Calu3 (cell line): Measurements from ENCODE around the gene AKAP13. TPM values are rescaled to one million over a fixed set of nuclear protein-coding genes. Genes with fewer than 3 reads are reported as not detected.

Experiments
- BruUV-seq: library from RNA; stranded (reverse); fragments of 400-500 nt; replicated peaks from 2 replicates; lab custom pipeline; 2021; lab: Mats Ljungman, UMichigan
- CTCF ChIA-PET: fragments of 300-600 bp; sonication (Branson Sonifier 250); formaldehyde crosslinking; loops from one replicate; lab custom pipeline; 2022; ENCODE audit warnings: antibody characterized with exemption; lab: Charles Lee
- DNase-seq: peaks from one replicate; pipeline ENCODE4 v3.0.0; 2022
- H3K27ac Mint-ChIP-seq: one replicate; pipeline ENCODE4 v1.8.0; 2022; ENCODE audit warnings: mixed read lengths; ENCODE audit not compliant: unreplicated experiment
- H3K27me3 Mint-ChIP-seq: one replicate; pipeline ENCODE4 v1.8.0; 2022; ENCODE audit warnings: mixed read lengths; ENCODE audit not compliant: unreplicated experiment
- H3K36me3 Mint-ChIP-seq: one replicate; pipeline ENCODE4 v1.8.0; 2022; ENCODE audit warnings: mild to moderate bottlenecking, moderate library complexity, mixed read lengths; ENCODE audit not compliant: insufficient read depth, unreplicated experiment
- H3K4me1 Mint-ChIP-seq: one replicate; pipeline ENCODE4 v1.8.0; 2022; ENCODE audit warnings: mild to moderate bottlenecking, low read depth, mixed read lengths; ENCODE audit not compliant: unreplicated experiment
- H3K4me3 Mint-ChIP-seq: one replicate; pipeline ENCODE4 v1.8.0; 2022; ENCODE audit warnings: mild to moderate bottlenecking, low read depth, moderate library complexity, mixed read lengths; ENCODE audit not compliant: unreplicated experiment
- H3K9me3 Mint-ChIP-seq: one replicate; pipeline ENCODE4 v1.8.0; 2022; ENCODE audit warnings: low read depth, mixed read lengths; ENCODE audit not compliant: unreplicated experiment
- intact Hi-C: fragments of 100-400 bp; cut with micrococcal nuclease; formaldehyde crosslinking; loops from one replicate; pipeline ENCODE4 v1.10.0; 2022; ENCODE audit not compliant: unreplicated experiment
- total RNA-seq: library from RNA; stranded (reverse); gene quantifications from 2 replicates; pipeline ENCODE4 v1.2.3, GENCODE V29; 2022
- TF ChIP-seq, protein P1 (sequence below): fragments of 200-600 bp; IDR thresholded peaks from one replicate; pipeline ENCODE4 v1.8.0; 2022; ENCODE audit warnings: antibody characterized with exemption; ENCODE audit not compliant: unreplicated experiment

AKAP13 gene
- total RNA-seq, 1 experiment from 2014 or later: 145 TPM

- H3K36me3 Mint-ChIP-seq: peaks cover 33% of the 10 kb centered on the region
- H3K27me3 Mint-ChIP-seq: no peaks in the 10 kb centered on the region
These were observed 328.1 kb downstream of the AKAP13 start for GRCh38 chr15:85708402-85708941.

GRCh38 chr15:85709250-85709649 lies 328.8 kb downstream of the AKAP13 start:
- CTCF ChIA-PET: interaction anchor here (0.6 kb wide), 1 partner anchor 391 kb away, joined by 3 read pairs; no protein-coding TSS in a partner anchor
- H3K4me3 Mint-ChIP-seq: no peak overlapping the region
- no peak overlapping the region for H3K27ac Mint-ChIP-seq
- peaks cover 31% of the 10 kb centered on the region for H3K36me3 Mint-ChIP-seq
- H3K4me1 Mint-ChIP-seq: peaks cover 27% of the 10 kb centered on the region
- H3K9me3 Mint-ChIP-seq: no peaks in the 10 kb centered on the region
- no TSS peak for BruUV-seq
- intact Hi-C loops: loop anchor here (10.0 kb wide), 2 partner anchors 224 to 414 kb away; no protein-coding TSS in a partner anchor
- DNase-seq: no peak
- TF ChIP-seq, protein P1, sequence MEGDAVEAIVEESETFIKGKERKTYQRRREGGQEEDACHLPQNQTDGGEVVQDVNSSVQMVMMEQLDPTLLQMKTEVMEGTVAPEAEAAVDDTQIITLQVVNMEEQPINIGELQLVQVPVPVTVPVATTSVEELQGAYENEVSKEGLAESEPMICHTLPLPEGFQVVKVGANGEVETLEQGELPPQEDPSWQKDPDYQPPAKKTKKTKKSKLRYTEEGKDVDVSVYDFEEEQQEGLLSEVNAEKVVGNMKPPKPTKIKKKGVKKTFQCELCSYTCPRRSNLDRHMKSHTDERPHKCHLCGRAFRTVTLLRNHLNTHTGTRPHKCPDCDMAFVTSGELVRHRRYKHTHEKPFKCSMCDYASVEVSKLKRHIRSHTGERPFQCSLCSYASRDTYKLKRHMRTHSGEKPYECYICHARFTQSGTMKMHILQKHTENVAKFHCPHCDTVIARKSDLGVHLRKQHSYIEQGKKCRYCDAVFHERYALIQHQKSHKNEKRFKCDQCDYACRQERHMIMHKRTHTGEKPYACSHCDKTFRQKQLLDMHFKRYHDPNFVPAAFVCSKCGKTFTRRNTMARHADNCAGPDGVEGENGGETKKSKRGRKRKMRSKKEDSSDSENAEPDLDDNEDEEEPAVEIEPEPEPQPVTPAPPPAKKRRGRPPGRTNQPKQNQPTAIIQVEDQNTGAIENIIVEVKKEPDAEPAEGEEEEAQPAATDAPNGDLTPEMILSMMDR: no peak
- H3K27me3 Mint-ChIP-seq: no peaks in the 10 kb centered on the region

More at GRCh38 chr15:85708402-85708941, 328.1 kb downstream of the AKAP13 start:
- Mint-ChIP-seq H3K4me1 (peaks cover 27% of the 10 kb centered on the region), H3K27ac (no peak overlapping the region), H3K9me3 (no peaks in the 10 kb centered on the region), H3K4me3 (peak overlapping the region; percentile 27)
- DNase-seq: no peak
- intact Hi-C loops: loop anchor here (10.0 kb wide), 2 partner anchors 224 to 414 kb away; no protein-coding TSS in a partner anchor
- no TSS peak for BruUV-seq
- TF ChIP-seq, protein P1: no peak
- CTCF ChIA-PET: no interaction called here

DNA sequence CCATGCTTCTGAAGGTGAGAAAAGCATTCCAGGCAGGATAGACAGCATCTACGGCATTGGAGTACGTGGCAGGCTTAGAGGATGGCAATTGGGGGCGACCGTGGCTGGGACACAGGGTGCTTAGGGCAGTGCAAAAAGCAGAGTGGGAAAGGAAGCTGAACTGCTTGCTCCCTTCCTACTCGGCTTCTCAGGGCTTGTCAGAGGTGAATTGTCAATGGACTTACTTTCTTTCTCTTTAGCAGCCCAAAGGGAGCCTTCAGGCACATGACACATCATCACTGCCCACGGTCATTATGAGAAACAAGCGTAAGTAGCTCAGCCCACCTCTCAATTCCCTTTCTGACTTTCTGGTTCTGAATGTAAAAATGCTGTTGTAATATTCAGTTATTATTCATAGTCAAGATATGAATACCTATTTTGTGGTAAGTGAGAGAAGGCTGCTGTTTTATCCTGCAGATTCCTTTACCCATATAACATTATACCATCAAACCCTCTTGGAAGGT lies 330.0 kb downstream of the AKAP13 start:
- CTCF ChIA-PET: interaction anchor here (0.5 kb wide), 1 partner anchor 21 kb away, joined by 5 read pairs; no protein-coding TSS in a partner anchor
- no peak for DNase-seq
- Mint-ChIP-seq H3K4me1 (peaks cover 27% of the 10 kb centered on the region), H3K27me3 (no peaks in the 10 kb centered on the region), H3K36me3 (peaks cover 33% of the 10 kb centered on the region), H3K9me3 (no peaks in the 10 kb centered on the region), H3K4me3 (no peak overlapping the region), H3K27ac (no peak overlapping the region)
- no TSS peak for BruUV-seq
- TF ChIP-seq, protein P1: no peak
- intact Hi-C loops: no loop called here

DNA sequence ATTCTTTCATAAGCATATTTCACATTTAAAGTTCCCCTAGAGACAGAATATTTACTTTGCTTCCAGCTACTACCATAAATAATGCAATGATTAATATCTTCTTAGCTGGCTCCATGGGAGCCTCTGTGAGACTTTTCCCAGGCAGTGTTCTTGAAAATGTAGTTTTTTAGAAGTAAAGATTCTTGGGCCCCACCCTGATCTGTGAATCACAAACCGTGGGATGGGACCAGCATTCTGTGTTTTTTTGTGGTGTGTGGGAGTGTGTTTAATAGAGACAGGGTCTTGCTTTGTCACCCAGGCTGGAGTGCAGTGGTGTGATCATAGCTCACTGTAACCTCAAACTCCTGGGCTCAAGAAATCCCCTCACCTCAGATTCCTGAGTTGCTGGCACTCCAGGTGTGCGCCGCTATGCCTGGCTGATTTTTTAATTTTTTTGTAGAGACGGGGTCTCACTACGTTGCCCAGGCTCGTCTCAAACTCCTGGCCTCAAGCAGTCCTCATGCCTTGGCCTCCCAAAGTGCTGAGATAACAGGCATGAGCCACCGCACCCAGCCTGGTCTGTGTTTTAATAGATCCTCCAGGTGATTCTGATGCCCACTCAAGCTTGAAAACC lies 331.3 kb downstream of the AKAP13 start:
- Mint-ChIP-seq H3K4me1 (peaks cover 16% of the 10 kb centered on the region), H3K27ac (no peak overlapping the region), H3K9me3 (no peaks in the 10 kb centered on the region), H3K4me3 (no peak overlapping the region), H3K36me3 (peaks cover 32% of the 10 kb centered on the region), H3K27me3 (no peaks in the 10 kb centered on the region)
- intact Hi-C loops: no loop called here
- BruUV-seq: no TSS peak
- no peak for DNase-seq
- TF ChIP-seq, protein P1: no peak
- CTCF ChIA-PET: no interaction called here
